K562 (cell line): ENCODE results near the gene CCNB1IP1. TPM values are rescaled to one million over a fixed set of nuclear protein-coding genes. Genes with fewer than 3 reads are reported as not detected.

Experiments
- ATAC-seq: fragments of 200-7000 bp; cut with Tn5 transposase; 3 replicates; pipeline ENCODE4 v1.9.1; 2020; ENCODE audit warnings: moderate library complexity
- BruUV-seq: library from RNA; stranded (reverse); fragments of 400-500 nt; replicated peaks from 2 replicates; lab custom pipeline; 2021; lab: Mats Ljungman, UMichigan
- CTCF ChIA-PET: fragments of 300-600 bp; formaldehyde crosslinking; extraction: SDS; loops from one replicate; lab custom pipeline; 2021; ENCODE audit warnings: low intra/inter-chr PET ratio; lab: Yijun Ruan, JAX
- POLR2A ChIA-PET: fragments of 300-600, 350-650 bp; sonication (Branson Sonifier 250); formaldehyde crosslinking; extraction: SDS; loops from one replicate; lab custom pipeline; 2021; ENCODE audit warnings: antibody characterized with exemption, inconsistent platforms; lab: Yijun Ruan, JAX
- DNase-seq, 4 experiments: peaks; one replicate each; pipeline versions ENCODE4 v3.0.0 to v3.0.0-alpha.2; 2011 to 2018; ENCODE audit warnings: low spot score in 3 of 4, mixed read lengths in 3 of 4; ENCODE audit errors: extremely low read depth in 1 of 4
- FAIRE-seq: peaks from 2 replicates; lab custom pipeline; 2011; peaks lifted over from hg19 to GRCh38; lab: Jason Lieb, UNC
- H2AFZ ChIP-seq: 2 replicates; pipeline ENCODE4 v1.6.0; 2011; ENCODE audit warnings: low read depth, low read length, control low read depth, inconsistent platforms
- H3K27ac ChIP-seq: fragments of 200-600 bp; 3 replicates; pipeline ENCODE4 v1.8.0; 2011; ENCODE audit warnings: low read depth, mild to moderate bottlenecking, control low read depth, inconsistent platforms, low read length, moderate library complexity, mixed read lengths; ENCODE audit errors: extremely low read depth
- H3K27me3 ChIP-seq, 2 experiments: fragments of 300-600 bp in 1 of 2; 2 replicates in 1 of 2; 3 replicates in 1 of 2; pipeline versions ENCODE4 v1.6.0 to v1.8.0; 2011; ENCODE audit warnings: inconsistent platforms in 2 of 2, low read length in 2 of 2, mild to moderate bottlenecking in 1 of 2, mixed read lengths in 1 of 2, moderate library complexity in 1 of 2; ENCODE audit not compliant: control insufficient read depth in 2 of 2, insufficient read depth in 2 of 2
- H3K36me3 ChIP-seq: fragments of 300-600 bp; 3 replicates; pipeline ENCODE4 v1.8.0; 2011; ENCODE audit warnings: mild to moderate bottlenecking, low read length, inconsistent platforms; ENCODE audit not compliant: control insufficient read depth, insufficient read depth
- H3K4me1 ChIP-seq, 2 experiments: fragments of 200-600 bp in 1 of 2; replicated peaks in 1 of 2; 2 replicates in 1 of 2; 3 replicates in 1 of 2; pipeline versions ENCODE4 v1.5.1 to v1.8.0; 2011; ENCODE audit warnings: inconsistent platforms in 2 of 2, low read length in 2 of 2, mild to moderate bottlenecking in 1 of 2, mixed read lengths in 1 of 2, moderate library complexity in 1 of 2; ENCODE audit not compliant: control insufficient read depth in 2 of 2, insufficient read depth in 2 of 2
- H3K4me2 ChIP-seq: 2 replicates; pipeline ENCODE4 v1.6.1; 2011; ENCODE audit warnings: low read length, control low read depth, inconsistent platforms, mixed read lengths; ENCODE audit not compliant: insufficient read depth
- H3K4me3 ChIP-seq: fragments of 200-600 bp; sonication (generic), shearing (Covaris generic); 2 replicates; pipeline ENCODE4 v1.5.1; 2016; ENCODE audit warnings: control low read depth, inconsistent platforms
- H3K79me2 ChIP-seq: fragments of 200-600 bp; 3 replicates; pipeline ENCODE4 v1.8.0; 2011; ENCODE audit warnings: low read length, inconsistent platforms; ENCODE audit not compliant: control insufficient read depth, insufficient read depth
- H3K9ac ChIP-seq, 2 experiments: 2 replicates each; pipeline versions ENCODE4 v1.6.0 to v1.6.1; 2011; ENCODE audit warnings: low read depth in 2 of 2, low read length in 2 of 2, control low read depth in 1 of 2, inconsistent platforms in 1 of 2, mild to moderate bottlenecking in 1 of 2, mixed read lengths in 1 of 2; ENCODE audit not compliant: insufficient read depth in 1 of 2
- H3K9me1 ChIP-seq: one replicate; pipeline ENCODE4 v1.6.0; 2011; ENCODE audit warnings: inconsistent platforms, mild to moderate bottlenecking, low read length, moderate library complexity; ENCODE audit not compliant: control insufficient read depth, insufficient read depth
- H3K9me3 ChIP-seq: replicated peaks from 2 replicates; pipeline ENCODE4 v1.5.1; 2011; ENCODE audit warnings: low read depth, low read length, inconsistent platforms; ENCODE audit not compliant: control insufficient read depth, insufficient read depth
- H4K20me1 ChIP-seq: replicated peaks from 2 replicates; pipeline ENCODE4 v1.6.1; 2011; ENCODE audit warnings: low read length, inconsistent platforms, mixed read lengths; ENCODE audit not compliant: control insufficient read depth, insufficient read depth
- CAMTA2 ChIP-seq: fragments of 250-450 bp; sonication (Bioruptor Pico); conservative IDR thresholded peaks from 2 replicates; pipeline ENCODE4 v1.5.1; 2022
- CEBPG ChIP-seq, 3 experiments: fragments of 200-800 bp in 1 of 3; sonication (Bioruptor generic) in 1 of 3; sonication (generic) in 1 of 3; formaldehyde crosslinking in 1 of 3; IDR thresholded peaks in 2 of 3; conservative IDR thresholded peaks in 1 of 3; 2 replicates each; pipeline versions ENCODE4 v1.6.1 to v1.8.0; 2016 to 2022; ENCODE audit warnings: missing compliant biosample characterization in 2 of 3, missing genetic modification characterization in 2 of 3, mild to moderate bottlenecking in 1 of 3, missing genetic modification reagents in 1 of 3
- ETV1 ChIP-seq: fragments of 450-650 bp; conservative IDR thresholded peaks from 2 replicates; pipeline ENCODE4 v1.6.1; 2016; ENCODE audit warnings: missing genetic modification characterization, control low read depth, low read depth, missing compliant biosample characterization
- FOSL1 ChIP-seq: fragments of 200-800 bp; sonication (Bioruptor generic); conservative IDR thresholded peaks from 2 replicates; pipeline ENCODE4 v1.6.1; 2016; ENCODE audit warnings: missing genetic modification characterization, missing compliant biosample characterization
- NONO ChIP-seq, 2 experiments: fragments of 200-400 bp in 1 of 2; fragments of 450-650 bp in 1 of 2; formaldehyde crosslinking in 1 of 2; IDR thresholded peaks; 2 replicates each; pipeline ENCODE4 v1.6.1; 2017; ENCODE audit warnings: low read depth in 2 of 2, mild to moderate bottlenecking in 2 of 2, moderate library complexity in 2 of 2, low read length in 1 of 2
- PPARD ChIP-seq: fragments of 250-450 bp; sonication (Bioruptor Pico); IDR thresholded peaks from 2 replicates; pipeline ENCODE4 v1.8.0; 2022; ENCODE audit warnings: inconsistent platforms, mild to moderate bottlenecking, moderate library complexity
- PRPF4 ChIP-seq: fragments of 200-400 bp; formaldehyde crosslinking; IDR thresholded peaks from one replicate; pipeline ENCODE4 v1.6.1; 2017; ENCODE audit warnings: low read length, low read depth, mild to moderate bottlenecking; ENCODE audit not compliant: insufficient read depth, poor library complexity, severe bottlenecking
- SMAD4 ChIP-seq: fragments of 250-450 bp; sonication (Bioruptor Pico); conservative IDR thresholded peaks from 2 replicates; pipeline ENCODE4 v1.8.0; 2021; ENCODE audit warnings: inconsistent platforms, mild to moderate bottlenecking, moderate library complexity
- SNIP1 ChIP-seq: fragments of 450-650 bp; IDR thresholded peaks from 2 replicates; pipeline ENCODE4 v1.7.1; 2017; ENCODE audit warnings: low read depth, mild to moderate bottlenecking
- STAT5B ChIP-seq: fragments of 250-450 bp; sonication (Bioruptor Pico); IDR thresholded peaks from 2 replicates; pipeline ENCODE4 v1.8.0; 2021; ENCODE audit warnings: mild to moderate bottlenecking, inconsistent platforms
- TAF1 ChIP-seq: IDR thresholded peaks from 2 replicates; pipeline ENCODE4 v1.6.1; 2011; ENCODE audit warnings: mild to moderate bottlenecking, low read length, moderate library complexity; ENCODE audit not compliant: insufficient read depth, control insufficient read depth, severe bottlenecking; ENCODE audit errors: extremely low read depth
- TCF7 ChIP-seq: sonication (generic); IDR thresholded peaks from 2 replicates; pipeline ENCODE4 v1.6.1; 2016; ENCODE audit warnings: antibody characterized with exemption, borderline replicate concordance
- ZC3H4 ChIP-seq: sonication (generic); formaldehyde crosslinking; IDR thresholded peaks from 2 replicates; pipeline ENCODE4 v1.9.0; 2021; ENCODE audit warnings: missing genetic modification reagents, borderline replicate concordance
- ZC3H8 ChIP-seq: fragments of 450-650 bp; IDR thresholded peaks from 2 replicates; pipeline ENCODE4 v1.6.1; 2017
- ZFPM2 ChIP-seq: fragments of 250-450 bp; sonication (Bioruptor Pico); IDR thresholded peaks from 2 replicates; pipeline ENCODE4 v1.5.1; 2022; ENCODE audit warnings: mild to moderate bottlenecking
- ZNF263 ChIP-seq: sonication (generic); formaldehyde crosslinking; IDR thresholded peaks from 2 replicates; pipeline ENCODE4 v1.8.0; 2022; ENCODE audit warnings: mild to moderate bottlenecking, missing genetic modification reagents, borderline replicate concordance
- ZNF444 ChIP-seq: fragments of 250-450 bp; sonication (Bioruptor Pico); IDR thresholded peaks from 2 replicates; pipeline ENCODE4 v1.4.0; 2020; ENCODE audit warnings: mild to moderate bottlenecking, moderate library complexity
- WGBS: fragments of 100-300 bp; shearing (Covaris generic); methylation state at CpG from one replicate; pipeline ENCODE4 v1.1.6; 2016; ENCODE audit warnings: low coverage, mixed read lengths; ENCODE audit not compliant: insufficient coverage; ENCODE audit errors: missing lambda C conversion rate; 5-methylcytosine and 5-hydroxymethylcytosine counted together
- in situ Hi-C: fragments of 300-500 bp; cut with MboI; formaldehyde crosslinking; loops from 4 replicates; pipeline ENCODE4 v1.15.0; 2018; ENCODE audit warnings: inconsistent platforms, mixed read lengths
- intact Hi-C: fragments of 100-400 bp; cut with micrococcal nuclease; formaldehyde crosslinking; loops from 2 replicates; pipeline ENCODE4 v1.14.2; 2022
- polyA plus RNA-seq, 8 experiments: library from polyadenylated mRNA; depleted of rRNA in 4 of 8; stranded (reverse) in 5 of 8; unstranded in 3 of 8; fragments of >200 nt; fragmentation: Nextera tagmentation in 2 of 8; fragmentation: Illumina TruSeq in 1 of 8; extraction: Ambion mirVana in 2 of 8; extraction: Trizol in 1 of 8; gene quantifications; 2 replicates each; pipeline versions ENCODE4 v1.2.1 to v1.2.3, GENCODE V29; 2011 to 2014; ENCODE audit warnings: inconsistent platforms in 1 of 8, missing spikeins in 1 of 8
- total RNA-seq, 7 experiments: library from RNA; depleted of rRNA in 6 of 7; stranded (reverse); fragments of >200 nt in 6 of 7; fragmentation: Illumina TruSeq in 2 of 7; extraction: Trizol in 2 of 7; gene quantifications; 2 replicates each; pipeline versions ENCODE4 v1.2.1 to v1.2.3, GENCODE V29; 2011 to 2021; ENCODE audit warnings: low replicate concordance in 1 of 7
- TF ChIP-seq, protein P1 (sequence below): fragments of 200-800 bp; sonication (Bioruptor generic); IDR thresholded peaks from 2 replicates; pipeline ENCODE4 v1.6.1; 2016; ENCODE audit warnings: missing genetic modification characterization, missing compliant biosample characterization

CCNB1IP1 gene
- total and polyA plus RNA-seq, 9 of the 15 experiments (the other 6 are each of a cell fraction or from before 2014, with no cell fraction given), result 51.8 to 152 (median 81.0) TPM

DNA sequence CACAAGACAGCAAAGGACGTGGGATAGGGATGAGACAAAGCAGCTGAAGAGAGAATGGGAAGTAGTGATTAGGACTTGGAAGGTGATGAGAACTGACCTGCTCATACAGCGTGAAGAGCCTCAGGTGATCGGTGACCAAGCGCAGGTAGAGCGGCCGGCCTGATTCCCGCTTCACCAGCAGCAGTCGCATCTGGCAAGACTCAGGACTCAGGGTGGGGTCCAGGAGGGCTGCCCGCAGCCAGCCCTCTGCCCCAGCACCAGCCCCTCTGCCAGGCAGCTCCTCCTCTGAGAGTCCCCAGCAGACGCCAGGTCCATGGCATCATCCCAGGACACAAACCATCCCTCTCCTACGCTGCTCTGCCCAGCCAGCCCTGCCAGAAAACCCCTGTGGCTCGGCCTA, 49.4 kb upstream of the CCNB1IP1 start:
- Histone ChIP-seq H3K27ac (no peak overlapping the region), H3K4me2 (no peak overlapping the region), H4K20me1 (no peaks in the 10 kb centered on the region), H3K4me3 (no peak overlapping the region), H3K4me1 (no peaks in the 10 kb centered on the region), H3K27me3 (no peaks in the 10 kb centered on the region), H3K36me3 (peaks cover 43% of the 10 kb centered on the region; the same call in 1 of the 3 replicates), H3K79me2 (no peaks in the 10 kb centered on the region), H3K9ac (no peak overlapping the region; a peak in 1 of 4 replicates), H3K9me3 (no peaks in the 10 kb centered on the region), H3K9me1 (no peaks in the 10 kb centered on the region), H2AFZ (no peak overlapping the region)
- in situ Hi-C loops, result no loop called here
- intact Hi-C loops, result no loop called here
- no TSS peak for BruUV-seq
- DNase-seq (no peak), ATAC-seq (no peak), FAIRE-seq (no peak)
- no peak for TF ChIP-seq CEBPG (CRISPR knock-in tag; IDR thresholded peaks at IDR 0.05)
- TF ChIP-seq CEBPG (tag; conservative IDR thresholded peaks at IDR 0.05 in 1 of 2, IDR thresholded peaks at IDR 0.05 in 1 of 2), result no peak
- no peak for TF ChIP-seq ZC3H8
- no peak for TF ChIP-seq ZNF444 (CRISPR knock-in tag)
- TF ChIP-seq TCF7, result no peak
- TF ChIP-seq, protein P1, sequence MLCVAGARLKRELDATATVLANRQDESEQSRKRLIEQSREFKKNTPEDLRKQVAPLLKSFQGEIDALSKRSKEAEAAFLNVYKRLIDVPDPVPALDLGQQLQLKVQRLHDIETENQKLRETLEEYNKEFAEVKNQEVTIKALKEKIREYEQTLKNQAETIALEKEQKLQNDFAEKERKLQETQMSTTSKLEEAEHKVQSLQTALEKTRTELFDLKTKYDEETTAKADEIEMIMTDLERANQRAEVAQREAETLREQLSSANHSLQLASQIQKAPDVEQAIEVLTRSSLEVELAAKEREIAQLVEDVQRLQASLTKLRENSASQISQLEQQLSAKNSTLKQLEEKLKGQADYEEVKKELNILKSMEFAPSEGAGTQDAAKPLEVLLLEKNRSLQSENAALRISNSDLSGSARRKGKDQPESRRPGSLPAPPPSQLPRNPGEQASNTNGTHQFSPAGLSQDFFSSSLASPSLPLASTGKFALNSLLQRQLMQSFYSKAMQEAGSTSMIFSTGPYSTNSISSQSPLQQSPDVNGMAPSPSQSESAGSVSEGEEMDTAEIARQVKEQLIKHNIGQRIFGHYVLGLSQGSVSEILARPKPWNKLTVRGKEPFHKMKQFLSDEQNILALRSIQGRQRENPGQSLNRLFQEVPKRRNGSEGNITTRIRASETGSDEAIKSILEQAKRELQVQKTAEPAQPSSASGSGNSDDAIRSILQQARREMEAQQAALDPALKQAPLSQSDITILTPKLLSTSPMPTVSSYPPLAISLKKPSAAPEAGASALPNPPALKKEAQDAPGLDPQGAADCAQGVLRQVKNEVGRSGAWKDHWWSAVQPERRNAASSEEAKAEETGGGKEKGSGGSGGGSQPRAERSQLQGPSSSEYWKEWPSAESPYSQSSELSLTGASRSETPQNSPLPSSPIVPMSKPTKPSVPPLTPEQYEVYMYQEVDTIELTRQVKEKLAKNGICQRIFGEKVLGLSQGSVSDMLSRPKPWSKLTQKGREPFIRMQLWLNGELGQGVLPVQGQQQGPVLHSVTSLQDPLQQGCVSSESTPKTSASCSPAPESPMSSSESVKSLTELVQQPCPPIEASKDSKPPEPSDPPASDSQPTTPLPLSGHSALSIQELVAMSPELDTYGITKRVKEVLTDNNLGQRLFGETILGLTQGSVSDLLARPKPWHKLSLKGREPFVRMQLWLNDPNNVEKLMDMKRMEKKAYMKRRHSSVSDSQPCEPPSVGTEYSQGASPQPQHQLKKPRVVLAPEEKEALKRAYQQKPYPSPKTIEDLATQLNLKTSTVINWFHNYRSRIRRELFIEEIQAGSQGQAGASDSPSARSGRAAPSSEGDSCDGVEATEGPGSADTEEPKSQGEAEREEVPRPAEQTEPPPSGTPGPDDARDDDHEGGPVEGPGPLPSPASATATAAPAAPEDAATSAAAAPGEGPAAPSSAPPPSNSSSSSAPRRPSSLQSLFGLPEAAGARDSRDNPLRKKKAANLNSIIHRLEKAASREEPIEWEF (CRISPR knock-in tag), result no peak
- no peak for TF ChIP-seq STAT5B (CRISPR knock-in tag)
- TF ChIP-seq PPARD, result no peak
- TF ChIP-seq ZNF263 (CRISPR knock-in tag), result no peak
- no peak for TF ChIP-seq FOSL1
- TF ChIP-seq ZC3H4 (CRISPR knock-in tag), result no peak
- no peak for TF ChIP-seq PRPF4
- TF ChIP-seq NONO (IDR thresholded peaks at IDR 0.05; ENCODE audit: low read depth in 2 of 2, low read length in 1 of 2), result no peak
- TF ChIP-seq ETV1, result no peak
- no peak for TF ChIP-seq TAF1
- no peak for TF ChIP-seq SNIP1
- no peak for TF ChIP-seq ZFPM2
- TF ChIP-seq CAMTA2 (CRISPR knock-in tag), result no peak
- no peak for TF ChIP-seq SMAD4
- ChIA-PET POLR2A (interaction anchor here (0.6 kb wide), 1 partner anchor 31 kb away, joined by 3 read pairs; the partner anchor contains the start of gene TEP1), CTCF (no interaction called here)
- 84% methylated on average over 7 of the region's 12 CpGs for WGBS
